Kidney (tissue), 14 donors: Measurements from ENCODE around the gene SLC39A10. TPM values are rescaled to one million over a fixed set of nuclear protein-coding genes. Genes with fewer than 3 reads are reported as not detected.

Source experiments
- DNase-seq, 5 donors: peaks; one replicate each; pipeline ENCODE4 v3.0.0-alpha.2; 2013 to 2020
- FAIRE-seq: peaks from 2 replicates; lab custom pipeline; 2012; peaks lifted over from hg19 to GRCh38; lab: Jason Lieb, UNC
- H3K27ac ChIP-seq, 2 donors: one replicate each; pipeline ENCODE4 v1.7.0; 2013; ENCODE audit warnings: low read depth in 2 of 2, low read length in 2 of 2, inconsistent platforms in 1 of 2
- H3K27me3 ChIP-seq: one replicate; pipeline ENCODE4 v1.7.1; 2013; ENCODE audit warnings: low read length, inconsistent platforms; ENCODE audit not compliant: control insufficient read depth, insufficient read depth
- H3K36me3 ChIP-seq, 3 donors: one replicate each; pipeline versions ENCODE4 v1.7.0 to v1.7.1; 2013; ENCODE audit warnings: low read length in 3 of 3, control low read depth in 1 of 3, inconsistent platforms in 1 of 3; ENCODE audit not compliant: insufficient read depth in 3 of 3, control insufficient read depth in 2 of 3
- H3K4me1 ChIP-seq, 3 donors: one replicate each; pipeline versions ENCODE4 v1.7.0 to v1.7.1; 2013; ENCODE audit warnings: low read length in 3 of 3, inconsistent platforms in 1 of 3, low read depth in 1 of 3; ENCODE audit not compliant: control insufficient read depth in 2 of 3, insufficient read depth in 2 of 3
- H3K4me3 ChIP-seq, 3 donors: one replicate each; pipeline versions ENCODE4 v1.7.0 to v1.8.1; 2013; ENCODE audit warnings: low read length in 3 of 3, control low read depth in 1 of 3, inconsistent platforms in 1 of 3
- H3K9ac ChIP-seq, 3 donors: one replicate each; pipeline versions ENCODE4 v1.7.0 to v1.7.1; 2013; ENCODE audit warnings: low read length in 3 of 3, control low read depth in 1 of 3, inconsistent platforms in 1 of 3
- H3K9me3 ChIP-seq, 3 donors: one replicate each; pipeline versions ENCODE4 v1.7.0 to v1.7.1; 2013; ENCODE audit warnings: low read length in 3 of 3, control low read depth in 1 of 3, inconsistent platforms in 1 of 3; ENCODE audit not compliant: control insufficient read depth in 2 of 3, insufficient read depth in 1 of 3
- intact Hi-C: fragments of 100-400 bp; cut with DNase I; formaldehyde crosslinking; loops from one replicate; pipeline ENCODE4 v1.11.1; 2022
- polyA plus RNA-seq: library from polyadenylated mRNA; stranded (reverse); fragments of 350-450 nt; fragmentation: Illumina TruSeq; extraction: RNeasy Lipid Tissue Mini Kit (QIAGEN cat#74804); gene quantifications from one replicate; pipeline ENCODE4 v1.2.3, GENCODE V29; 2014; ENCODE audit warnings: low read depth, low replicate concordance; ENCODE audit not compliant: insufficient read depth
- total RNA-seq: library from RNA; stranded (reverse); fragmentation: NEBNext Ultra II Directional; extraction: Animal tissue kit (Norgen Biotek cat#: 25700); gene quantifications from one replicate; pipeline ENCODE4 v1.2.1, GENCODE V29; 2021
- TF ChIP-seq, protein P1 (sequence below): IDR thresholded peaks from 3 replicates; pipeline ENCODE4 v1.5.1; 2012; ENCODE audit warnings: mild to moderate bottlenecking, moderate library complexity, borderline replicate concordance; ENCODE audit not compliant: insufficient read depth; ENCODE audit errors: extremely low read depth
- donor health status: control.
- donor health status: control.
- donor health status: control.
- donor health status: control.
- donor health status: control.
- donor health status: DM: yes; HTN: yes; CAD: no.
- donor health status: Normal renal cell carcinoma (clear cell type).

The SLC39A10 gene
- total and polyA plus RNA-seq, 2 donors from 2014 or later, result 5.4 to 36.7 TPM

DNA sequence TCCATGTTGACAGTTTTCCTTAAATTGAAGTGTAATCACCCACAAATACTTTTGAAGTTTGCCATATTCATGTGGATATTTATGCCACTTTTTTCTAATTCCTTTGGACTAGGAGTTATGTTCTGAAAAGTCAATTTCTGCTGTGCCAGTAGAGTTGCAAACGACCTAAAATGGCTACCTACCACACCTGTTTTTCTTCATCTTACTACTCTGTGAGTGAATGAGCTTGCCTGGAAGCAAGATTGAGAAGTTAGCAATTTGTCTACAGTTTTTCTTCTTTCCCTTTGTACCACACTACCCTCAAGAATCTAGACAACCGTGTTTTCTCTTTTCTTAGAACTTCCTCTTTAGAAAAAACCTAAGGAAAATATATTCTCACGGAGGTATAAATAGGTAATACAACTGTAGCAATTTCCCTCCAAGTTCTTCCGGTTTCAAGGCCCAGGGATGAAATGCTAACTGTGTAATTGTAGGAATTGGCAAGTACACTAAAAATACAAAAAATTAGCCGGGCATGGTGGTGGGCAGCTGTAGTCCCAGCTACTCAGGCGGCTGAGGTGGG, 7.3 kb upstream of the SLC39A10 start:
- Histone ChIP-seq H3K4me3 (no peak overlapping the region), H3K27ac (no peak overlapping the region), H3K27me3 (no peaks in the 10 kb centered on the region), H3K4me1 (no peaks in the 10 kb centered on the region), H3K9ac (no peak overlapping the region), H3K9me3 (no peaks in the 10 kb centered on the region), H3K36me3 (no peaks in the 10 kb centered on the region)
- intact Hi-C loops, result no loop called here
- TF ChIP-seq, protein P1, sequence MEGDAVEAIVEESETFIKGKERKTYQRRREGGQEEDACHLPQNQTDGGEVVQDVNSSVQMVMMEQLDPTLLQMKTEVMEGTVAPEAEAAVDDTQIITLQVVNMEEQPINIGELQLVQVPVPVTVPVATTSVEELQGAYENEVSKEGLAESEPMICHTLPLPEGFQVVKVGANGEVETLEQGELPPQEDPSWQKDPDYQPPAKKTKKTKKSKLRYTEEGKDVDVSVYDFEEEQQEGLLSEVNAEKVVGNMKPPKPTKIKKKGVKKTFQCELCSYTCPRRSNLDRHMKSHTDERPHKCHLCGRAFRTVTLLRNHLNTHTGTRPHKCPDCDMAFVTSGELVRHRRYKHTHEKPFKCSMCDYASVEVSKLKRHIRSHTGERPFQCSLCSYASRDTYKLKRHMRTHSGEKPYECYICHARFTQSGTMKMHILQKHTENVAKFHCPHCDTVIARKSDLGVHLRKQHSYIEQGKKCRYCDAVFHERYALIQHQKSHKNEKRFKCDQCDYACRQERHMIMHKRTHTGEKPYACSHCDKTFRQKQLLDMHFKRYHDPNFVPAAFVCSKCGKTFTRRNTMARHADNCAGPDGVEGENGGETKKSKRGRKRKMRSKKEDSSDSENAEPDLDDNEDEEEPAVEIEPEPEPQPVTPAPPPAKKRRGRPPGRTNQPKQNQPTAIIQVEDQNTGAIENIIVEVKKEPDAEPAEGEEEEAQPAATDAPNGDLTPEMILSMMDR, result no peak
- FAIRE-seq, result no peak
- no peak for DNase-seq

DNA sequence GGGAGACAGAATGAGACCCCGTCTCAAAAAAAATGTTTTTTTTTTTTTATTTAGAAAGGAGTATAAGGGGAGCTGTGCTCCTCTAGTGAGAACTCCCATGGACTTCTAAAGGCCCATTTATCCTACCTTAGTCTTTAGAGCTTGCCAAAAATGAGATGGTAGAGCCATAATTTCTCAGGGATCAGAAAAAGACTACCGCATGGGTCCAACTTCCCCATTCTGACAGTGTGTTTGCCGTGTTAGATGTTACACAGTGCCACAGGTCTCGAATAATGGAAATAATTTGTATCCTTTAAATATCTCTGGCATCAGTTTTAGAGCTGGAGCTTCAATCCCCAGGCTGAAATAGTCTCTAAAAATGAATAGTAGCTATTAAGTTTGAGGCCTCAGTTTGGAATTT, 6.0 kb upstream of the SLC39A10 start:
- H3K9ac ChIP-seq, result no peak overlapping the region
- no peaks in the 10 kb centered on the region for H3K4me1 ChIP-seq
- H3K27me3 ChIP-seq, result no peaks in the 10 kb centered on the region
- TF ChIP-seq, protein P1, result no peak
- intact Hi-C loops, result no loop called here
- no peak overlapping the region for H3K4me3 ChIP-seq
- FAIRE-seq, result no peak
- no peak overlapping the region for H3K27ac ChIP-seq
- no peaks in the 10 kb centered on the region for H3K9me3 ChIP-seq
- H3K36me3 ChIP-seq, result no peaks in the 10 kb centered on the region
- no peak for DNase-seq

DNA sequence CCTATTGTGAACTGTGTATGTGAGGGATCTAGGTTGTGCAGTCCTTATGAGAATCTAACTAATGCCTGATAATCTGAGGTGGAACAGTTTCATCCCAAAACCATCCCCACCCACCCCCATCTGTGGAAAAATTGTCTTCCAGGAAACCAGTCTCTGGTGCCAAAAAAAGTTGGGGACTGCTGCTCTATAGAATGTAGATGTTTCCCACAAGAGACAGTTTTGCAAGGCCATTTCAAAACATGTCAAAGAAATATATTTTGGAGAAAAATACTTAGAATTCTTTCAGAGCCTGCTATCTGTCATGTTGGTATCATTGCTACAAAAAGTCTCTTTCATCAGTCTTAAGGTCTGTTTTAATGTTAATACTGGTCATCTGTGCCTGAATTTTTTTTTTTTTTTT, 4.1 kb upstream of the SLC39A10 start:
- H3K9ac ChIP-seq, result no peak overlapping the region
- DNase-seq (no peak), FAIRE-seq (no peak)
- no peaks in the 10 kb centered on the region for H3K36me3 ChIP-seq
- no peaks in the 10 kb centered on the region for H3K27me3 ChIP-seq
- intact Hi-C loops, result no loop called here
- no peaks in the 10 kb centered on the region for H3K9me3 ChIP-seq
- H3K4me1 ChIP-seq, result no peaks in the 10 kb centered on the region
- no peak overlapping the region for H3K4me3 ChIP-seq
- TF ChIP-seq, protein P1, result no peak
- H3K27ac ChIP-seq, result no peak overlapping the region
